Fibroblast of skin of scalp (primary cell): ENCODE data around the gene TMEM205. TPM values are rescaled to one million over a fixed set of nuclear protein-coding genes. Genes with fewer than 3 reads are reported as not detected.
A peak's percentile ranks its signal among the peaks of the same experiment; 100 is the strongest.
"Not testable (repeated sequence)": the region's sequence is repeated elsewhere in the genome, so short reads cannot be mapped to it uniquely, and the experiment has no call there.

ENCODE experiments used
- DNase-seq: peaks from one replicate; pipeline ENCODE4 v3.0.0-alpha.2; 2013
- polyA plus RNA-seq, 2 experiments: library from polyadenylated mRNA; unstranded; fragments of 120-200 nt; gene quantifications; one replicate each; pipeline ENCODE4 v1.2.1, GENCODE V29; 2013; ENCODE audit not compliant: insufficient read length in 2 of 2

TMEM205 gene
- 36.0 TPM for polyA plus RNA-seq (2013, experiment 1 of 2; ENCODE audit: insufficient read length)
- 36.4 TPM for polyA plus RNA-seq (2013, experiment 2 of 2; ENCODE audit: insufficient read length)

GRCh38 chr19:11346104-11346940 is at the start of gene TMEM205, which contains the start of gene CCDC159:
Gene TMEM205, minus strand, starts transcription at chr19:11346268. Its CDS starts 649 bp downstream, at chr19:11345619.
Gene CCDC159, plus strand, starts transcription at chr19:11346519. Its CDS starts 88 bp downstream, at chr19:11346607.
- DNase-seq = peak; percentile 99

DNA sequence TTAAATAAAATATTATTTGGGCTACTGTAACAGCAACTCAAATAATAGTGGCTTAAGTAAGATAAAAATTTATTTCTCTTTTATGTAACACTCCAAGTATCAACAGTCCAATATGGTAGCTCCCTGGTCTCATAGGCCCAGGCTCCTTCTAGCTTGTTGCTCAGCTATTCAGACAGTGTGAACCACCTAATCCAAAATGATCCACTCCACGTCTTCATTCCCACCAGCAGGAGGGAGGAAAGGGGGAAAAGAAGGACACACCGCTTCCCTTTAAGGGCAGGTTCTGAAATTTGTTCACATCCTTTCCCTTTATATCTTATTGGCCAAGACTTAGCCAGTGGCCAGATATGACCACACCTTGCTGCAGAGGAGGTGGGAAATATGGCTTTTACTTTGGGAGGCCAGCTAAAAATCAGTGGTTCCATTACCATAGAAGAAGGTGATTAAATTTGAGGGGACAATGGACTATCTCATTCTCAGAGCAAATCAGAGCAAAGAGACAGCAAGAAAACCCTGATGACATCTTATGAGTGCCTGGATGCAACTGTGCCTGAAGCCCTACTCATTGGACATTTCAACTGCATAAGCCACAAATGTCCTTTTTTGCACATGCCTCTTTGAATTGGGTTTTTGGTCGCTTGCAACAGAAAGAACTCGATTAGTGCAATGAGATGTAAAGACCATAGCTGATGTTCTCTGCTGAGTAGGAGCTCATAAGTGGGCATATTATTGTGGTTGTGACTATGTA is 45.0 kb upstream of the TMEM205 start:
- no peak for DNase-seq

DNA sequence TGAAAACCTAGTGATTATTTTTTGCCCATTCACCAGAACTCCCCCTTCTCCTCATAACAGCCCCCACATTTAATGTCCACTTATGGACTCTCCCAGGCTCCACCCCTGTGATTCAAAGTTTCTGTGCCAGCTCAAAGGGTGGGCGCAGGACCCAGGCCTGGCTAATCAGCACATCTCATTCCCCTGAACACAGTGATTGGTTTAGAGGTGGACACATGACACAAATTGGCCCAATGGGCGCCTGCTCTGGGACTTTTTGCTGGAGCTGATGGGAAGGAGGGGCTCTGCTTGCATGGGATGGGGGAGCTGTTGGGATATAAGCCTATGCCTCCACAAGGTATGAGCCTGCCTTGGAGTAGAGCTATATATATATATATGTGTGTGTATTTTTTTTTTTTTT is 44.3 kb upstream of the TMEM205 start:
- no peak for DNase-seq

- no peak for DNase-seq
Observed at GRCh38 chr19:11387162-11388034, 41.3 kb upstream of the TMEM205 start.

GRCh38 chr19:11384778-11385129 is 38.7 kb upstream of the TMEM205 start:
- no peak for DNase-seq

DNA sequence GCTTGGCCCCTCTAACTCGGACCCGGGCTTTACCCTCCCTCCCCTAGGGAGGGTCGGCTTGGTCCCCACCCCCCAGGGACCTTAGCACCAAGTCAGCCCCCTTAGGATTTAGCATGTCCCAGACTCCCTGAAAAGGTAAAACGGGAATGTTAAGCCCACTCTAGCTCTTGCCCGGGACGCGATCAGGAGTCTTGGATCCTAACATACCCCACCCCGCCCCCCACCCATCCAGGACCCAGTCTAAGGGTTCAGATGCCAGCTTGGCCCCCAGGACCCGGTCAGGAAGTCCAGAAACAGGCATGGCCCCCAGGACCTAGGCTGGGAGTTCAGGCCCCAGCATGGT is 37.6 kb upstream of the TMEM205 start:
- no peak for DNase-seq

DNA sequence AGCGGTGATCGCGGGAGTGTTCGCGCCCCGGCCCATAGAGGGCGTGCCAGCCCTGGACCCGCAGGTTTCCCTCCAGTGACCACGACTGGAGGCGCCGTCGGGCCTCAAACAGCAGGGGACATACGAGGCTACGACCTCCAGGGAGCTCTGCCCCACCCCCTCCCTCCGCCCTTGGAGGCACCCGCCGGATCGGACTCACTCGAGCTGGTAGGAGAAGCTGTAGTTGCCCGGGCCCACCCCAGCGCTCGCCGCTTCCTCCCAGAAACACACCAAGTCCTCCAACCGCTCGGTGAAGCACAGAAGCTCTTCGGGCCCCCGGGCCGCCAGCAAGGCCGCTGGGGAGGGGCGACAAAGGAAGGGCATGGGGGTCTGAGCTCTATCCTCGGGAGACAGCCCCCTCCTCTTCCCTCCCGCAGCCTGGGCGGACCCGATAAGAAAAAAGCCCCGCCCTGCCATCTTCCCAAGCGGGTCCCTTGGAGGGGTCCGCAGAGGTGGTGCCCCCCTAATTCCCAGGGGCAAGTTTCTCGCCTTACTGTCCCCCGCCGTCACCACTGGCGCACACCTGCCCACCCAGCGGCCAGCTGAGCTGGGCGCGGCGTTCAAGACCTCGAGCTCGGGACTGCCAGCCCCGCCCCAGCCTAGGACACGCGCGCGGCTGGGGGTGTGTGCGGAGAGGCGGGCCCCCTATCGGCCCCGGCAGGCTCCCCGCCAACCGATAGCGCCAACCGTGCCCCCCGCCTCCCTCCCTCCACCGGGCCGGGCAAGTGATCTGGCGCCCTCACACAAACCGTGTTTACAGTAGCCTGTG is 37.0 kb upstream of the TMEM205 start:
- DNase-seq = peak; percentile 13

DNA sequence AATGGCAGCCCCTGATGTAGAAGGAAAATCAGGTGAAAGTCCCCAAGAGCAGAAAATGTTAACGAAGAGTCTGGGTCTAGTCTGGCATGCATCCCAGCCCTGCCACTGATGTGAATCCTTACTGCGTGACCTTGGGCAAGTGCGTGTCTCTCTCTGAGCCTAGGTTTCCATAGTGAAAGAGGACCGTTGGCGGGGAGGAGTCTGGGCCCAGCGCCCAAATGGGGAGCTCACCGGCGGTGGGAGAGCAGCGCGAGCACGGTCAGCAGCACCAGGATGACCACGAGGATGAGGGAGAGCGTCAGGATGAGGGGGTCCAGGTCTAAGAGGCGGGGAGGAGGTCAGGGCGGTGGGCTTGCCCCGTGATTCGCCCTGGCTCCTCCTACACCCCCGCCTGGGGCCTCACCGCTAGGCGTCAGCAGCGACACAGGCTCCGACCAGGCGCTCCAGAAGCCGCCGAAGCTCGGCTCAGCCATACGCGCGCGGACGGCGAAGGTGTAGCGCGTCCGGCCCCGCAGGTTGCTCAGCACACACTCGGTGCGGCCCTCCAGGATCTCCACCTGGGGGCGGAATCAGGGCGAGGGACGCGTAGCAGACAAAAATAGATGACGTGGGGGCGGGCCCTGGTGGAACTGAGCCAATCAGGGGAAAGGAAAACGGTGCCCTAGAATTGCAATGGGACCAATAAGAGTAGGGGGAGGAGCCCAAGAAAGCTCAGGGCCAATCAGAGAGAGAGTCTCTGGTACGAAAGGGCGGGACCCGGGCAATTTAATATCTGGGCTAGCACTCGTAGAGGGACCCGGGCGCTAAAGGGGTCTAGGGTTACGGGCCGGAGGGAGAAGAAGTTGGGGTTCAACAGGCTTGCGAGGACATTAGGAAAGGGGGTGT is 34.8 kb upstream of the TMEM205 start:
- DNase-seq = peak; percentile 95

- no peak for DNase-seq
Observed at GRCh38 chr19:11379857-11380350, 33.8 kb upstream of the TMEM205 start.

- not testable (repeated sequence) for DNase-seq
Observed at GRCh38 chr19:11379269-11379845, 33.3 kb upstream of the TMEM205 start.

- peak; percentile 82 for DNase-seq
Observed at GRCh38 chr19:11378319-11379189, 32.5 kb upstream of the TMEM205 start.

DNA sequence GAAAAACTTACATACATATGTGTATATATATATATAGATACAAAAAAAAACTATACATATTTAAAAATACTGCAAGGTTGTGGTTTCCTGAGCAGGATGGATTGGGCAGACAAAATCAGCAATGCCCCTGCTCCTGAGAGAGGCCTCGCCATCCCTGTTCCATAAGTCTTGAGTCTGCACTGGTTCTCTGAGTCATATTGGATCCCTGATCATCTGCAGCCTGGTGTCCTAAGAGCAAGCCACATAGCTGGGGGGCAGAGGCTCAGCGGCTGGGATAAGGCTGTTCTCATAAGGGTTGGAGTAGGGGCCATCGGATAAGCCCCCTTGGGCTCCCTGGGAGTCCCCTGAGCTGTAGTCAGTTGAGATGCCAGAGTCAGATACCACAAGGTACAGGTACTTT is 31.7 kb upstream of the TMEM205 start:
- DNase-seq = no peak

GRCh38 chr19:11377237-11377636 is 31.2 kb upstream of the TMEM205 start:
- peak; percentile 91 for DNase-seq

DNA sequence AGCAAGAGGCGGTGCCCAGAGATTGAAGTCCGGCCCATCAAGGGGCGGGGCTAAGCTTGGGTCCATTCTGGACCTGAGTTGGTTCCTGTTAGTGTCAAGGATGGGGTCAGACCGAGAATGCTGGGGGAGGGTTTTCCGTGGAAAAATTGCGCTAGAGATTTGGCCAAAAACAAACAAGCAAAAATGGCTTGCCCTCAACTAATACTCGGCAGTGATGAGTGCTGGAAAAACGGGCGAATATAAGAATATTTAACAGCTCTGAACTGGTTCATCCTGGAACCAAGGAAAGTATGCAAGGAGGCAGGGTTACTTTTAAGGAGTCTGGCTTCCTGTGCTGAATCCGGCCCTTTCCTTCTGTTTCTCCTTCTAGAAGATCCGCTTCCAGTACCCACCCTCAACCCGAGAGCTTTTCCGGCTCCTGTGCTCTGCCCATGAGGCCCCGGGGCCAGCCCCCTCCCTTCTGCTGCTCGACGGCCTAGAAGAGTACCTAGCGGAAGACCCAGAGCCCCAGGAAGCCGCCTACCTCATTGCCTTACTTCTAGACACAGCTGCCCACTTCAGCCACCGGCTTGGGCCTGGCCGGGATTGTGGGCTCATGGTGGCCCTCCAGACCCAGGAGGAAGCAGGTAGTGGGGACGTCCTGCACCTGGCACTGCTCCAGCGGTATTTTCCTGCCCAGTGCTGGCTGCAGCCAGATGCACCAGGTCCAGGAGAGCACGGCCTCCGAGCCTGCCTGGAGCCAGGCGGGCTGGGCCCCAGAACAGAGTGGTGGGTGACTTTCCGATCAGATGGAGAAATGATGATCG is 29.3 kb upstream of the TMEM205 start:
- DNase-seq = no peak

- peak; percentile 99 for DNase-seq
Observed at GRCh38 chr19:11374433-11375142, 28.5 kb upstream of the TMEM205 start, which contains the start of gene SWSAP1. Gene SWSAP1, plus strand, starts transcription at chr19:11374666. Its CDS starts 15 bp downstream, at chr19:11374681.

GRCh38 chr19:11373885-11374432 is 27.9 kb upstream of the TMEM205 start:
- no peak for DNase-seq
